Mammary epithelial cell (primary cell): Measurements from ENCODE around the gene PTPRH.

Experiments
- EZH2 ChIP-seq: IDR thresholded peaks from 2 replicates; pipeline ENCODE4 v1.6.1; 2012; ENCODE audit warnings: low read length, inconsistent platforms, borderline replicate concordance
- TF ChIP-seq, protein P1 (sequence below), 2 donors: IDR thresholded peaks in 1 of 2; conservative IDR thresholded peaks in 1 of 2; 2 replicates each; pipeline ENCODE4 v1.5.1; 2011 to 2012; ENCODE audit warnings: inconsistent platforms in 2 of 2, low read length in 2 of 2, mild to moderate bottlenecking in 2 of 2, control low read depth in 1 of 2, low read depth in 1 of 2; ENCODE audit not compliant: insufficient read depth in 1 of 2; ENCODE audit errors: extremely low read depth in 1 of 2

GRCh38 chr19:55146705-55147273 lies 62.5 kb downstream of the PTPRH start:
- TF ChIP-seq, protein P1, sequence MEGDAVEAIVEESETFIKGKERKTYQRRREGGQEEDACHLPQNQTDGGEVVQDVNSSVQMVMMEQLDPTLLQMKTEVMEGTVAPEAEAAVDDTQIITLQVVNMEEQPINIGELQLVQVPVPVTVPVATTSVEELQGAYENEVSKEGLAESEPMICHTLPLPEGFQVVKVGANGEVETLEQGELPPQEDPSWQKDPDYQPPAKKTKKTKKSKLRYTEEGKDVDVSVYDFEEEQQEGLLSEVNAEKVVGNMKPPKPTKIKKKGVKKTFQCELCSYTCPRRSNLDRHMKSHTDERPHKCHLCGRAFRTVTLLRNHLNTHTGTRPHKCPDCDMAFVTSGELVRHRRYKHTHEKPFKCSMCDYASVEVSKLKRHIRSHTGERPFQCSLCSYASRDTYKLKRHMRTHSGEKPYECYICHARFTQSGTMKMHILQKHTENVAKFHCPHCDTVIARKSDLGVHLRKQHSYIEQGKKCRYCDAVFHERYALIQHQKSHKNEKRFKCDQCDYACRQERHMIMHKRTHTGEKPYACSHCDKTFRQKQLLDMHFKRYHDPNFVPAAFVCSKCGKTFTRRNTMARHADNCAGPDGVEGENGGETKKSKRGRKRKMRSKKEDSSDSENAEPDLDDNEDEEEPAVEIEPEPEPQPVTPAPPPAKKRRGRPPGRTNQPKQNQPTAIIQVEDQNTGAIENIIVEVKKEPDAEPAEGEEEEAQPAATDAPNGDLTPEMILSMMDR (conservative IDR thresholded peaks at IDR 0.05 in 1 of 2, IDR thresholded peaks at IDR 0.05 in 1 of 2; ENCODE audit: extremely low read depth in 1 of 2, insufficient read depth in 1 of 2, low read depth in 1 of 2, low read length in 2 of 2) = no peak
- TF ChIP-seq EZH2 = no peak
